HG03520 (cell line): ENCODE results near the gene CYP2F1.

Experiments used
- ATAC-seq: cut with Tn5 transposase; IDR thresholded peaks from one replicate; pipeline ENCODE4 v1.9.1; 2021; ENCODE audit warnings: mild to moderate bottlenecking, moderate library complexity; ENCODE audit not compliant: unreplicated experiment

The CYP2F1 gene

DNA sequence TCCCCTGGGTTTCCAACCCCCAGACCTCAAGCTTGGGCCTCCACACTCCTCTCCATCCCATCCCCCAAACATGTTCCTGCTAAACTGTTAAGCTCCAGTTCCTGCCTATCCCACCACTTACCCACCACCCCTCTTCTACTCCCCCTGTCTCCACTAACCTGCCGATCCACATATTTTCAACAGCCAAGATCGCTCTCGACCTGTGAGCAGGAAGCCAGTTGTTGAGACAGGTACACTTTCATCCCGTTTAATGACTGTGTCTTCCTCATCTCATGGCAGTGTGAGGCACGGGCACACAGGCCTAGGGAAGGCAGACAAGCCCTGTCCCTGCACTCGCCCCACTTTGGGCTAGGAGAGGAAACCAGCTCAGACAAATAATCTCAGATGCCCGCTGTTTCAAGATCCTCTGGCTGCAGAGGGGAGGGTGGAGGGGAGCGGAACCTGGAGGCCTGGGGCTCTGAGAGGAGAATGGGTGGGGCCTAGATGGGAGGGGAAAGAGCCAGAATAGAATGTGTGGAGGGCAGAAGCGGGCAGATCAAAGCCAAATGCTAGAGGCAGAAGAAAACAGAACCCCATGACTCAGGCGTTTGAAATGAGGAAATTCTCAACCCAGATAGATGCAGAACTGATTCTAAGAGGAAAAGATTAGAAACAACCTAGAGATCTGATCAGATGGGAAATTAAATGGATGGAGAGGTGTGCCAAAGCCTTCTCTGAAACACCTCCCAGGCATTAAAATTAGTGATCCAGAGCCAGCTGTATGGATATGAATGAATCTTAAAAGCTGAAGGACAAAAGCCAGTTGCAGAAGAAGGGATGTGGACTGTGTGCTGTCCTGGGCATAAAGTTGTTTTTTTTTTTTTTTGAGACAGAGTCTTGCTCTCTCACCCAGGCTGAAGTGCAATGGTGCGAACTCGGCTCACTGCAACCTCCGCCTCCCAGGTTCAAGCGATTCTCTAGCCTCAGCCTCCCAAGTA lies 61.9 kb downstream of the CYP2F1 start:
- ATAC-seq: no peak
